Glomerular visceral epithelial cell (primary cell): Measurements from ENCODE around the gene APBA2.
A peak's percentile ranks its signal among the peaks of the same experiment; 100 is the strongest.

Experiments used
- DNase-seq: peaks from one replicate; pipeline ENCODE4 v3.0.0-alpha.2; 2016; ENCODE audit errors: extremely low spot score

The APBA2 gene

GRCh38 chr15:28956491-28956890, 70.7 kb downstream of the APBA2 start:
- DNase-seq = no peak

DNA sequence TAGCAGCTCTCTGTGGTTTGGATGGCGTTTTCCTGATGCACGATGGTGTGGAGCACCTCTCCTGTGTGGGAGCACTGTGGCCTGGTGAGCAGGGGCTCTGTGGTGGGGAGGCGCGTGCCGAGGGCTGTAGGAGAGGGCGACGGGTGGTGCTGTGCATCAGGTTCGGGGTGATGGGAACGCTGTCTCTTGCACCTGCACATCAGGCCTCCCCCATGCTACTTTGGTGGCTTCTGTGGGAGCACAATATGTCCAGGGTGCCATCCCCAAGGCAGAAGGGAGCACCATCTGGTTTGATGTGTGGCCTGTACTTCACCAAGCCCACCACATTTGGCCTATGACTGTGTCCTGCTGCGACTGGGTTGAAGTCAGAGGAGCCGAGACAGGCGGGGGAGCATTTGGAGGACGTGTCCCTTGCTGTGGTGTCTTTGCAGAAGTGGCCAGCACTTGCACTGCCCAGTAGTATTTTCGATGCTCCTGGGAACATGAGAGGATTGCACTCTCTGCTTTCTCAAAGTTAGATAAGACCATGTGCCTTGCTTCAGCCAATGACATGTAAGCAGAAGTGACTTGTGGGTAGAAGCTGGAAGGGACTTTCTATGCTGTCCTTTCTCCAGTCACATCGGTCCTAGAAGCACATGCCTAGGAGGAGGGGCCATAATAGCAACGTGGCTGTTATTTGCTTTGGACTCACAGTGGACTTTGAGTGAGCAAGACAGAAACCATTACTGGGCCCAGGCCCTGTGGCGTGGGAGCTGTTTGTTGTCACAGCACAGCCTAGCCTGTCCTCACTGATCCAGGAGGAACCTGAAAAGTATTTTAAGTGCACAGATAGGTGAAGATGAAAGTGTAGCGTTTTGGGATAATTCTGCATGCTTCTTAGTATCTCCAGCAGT, 72.1 kb downstream of the APBA2 start:
- no peak for DNase-seq

- no peak for DNase-seq
Measured at GRCh38 chr15:28959326-28959725, 73.6 kb downstream of the APBA2 start.

DNA sequence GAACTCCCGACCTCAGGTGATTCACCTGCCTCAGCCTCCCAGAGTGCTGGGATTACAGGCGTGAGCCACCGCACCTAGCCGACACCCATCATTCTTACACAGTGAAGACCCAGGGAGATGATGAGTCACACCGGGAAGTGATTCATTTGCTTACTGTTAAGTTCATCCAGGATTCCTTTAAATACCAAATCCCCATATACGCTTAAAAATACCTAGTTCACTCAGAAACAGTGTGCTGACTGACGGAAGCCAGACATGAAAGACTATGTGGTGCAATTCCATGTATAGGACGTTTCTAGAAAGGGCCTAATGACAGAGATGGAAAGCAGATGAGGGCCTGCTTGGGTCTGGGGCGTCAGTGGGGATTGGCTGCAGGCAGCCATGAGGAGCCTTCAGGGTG, 75.2 kb downstream of the APBA2 start:
- DNase-seq = peak; percentile 81

GRCh38 chr15:28961391-28961790, 75.6 kb downstream of the APBA2 start:
- no peak for DNase-seq

GRCh38 chr15:28962851-28963710, 77.3 kb downstream of the APBA2 start:
- no peak for DNase-seq

DNA sequence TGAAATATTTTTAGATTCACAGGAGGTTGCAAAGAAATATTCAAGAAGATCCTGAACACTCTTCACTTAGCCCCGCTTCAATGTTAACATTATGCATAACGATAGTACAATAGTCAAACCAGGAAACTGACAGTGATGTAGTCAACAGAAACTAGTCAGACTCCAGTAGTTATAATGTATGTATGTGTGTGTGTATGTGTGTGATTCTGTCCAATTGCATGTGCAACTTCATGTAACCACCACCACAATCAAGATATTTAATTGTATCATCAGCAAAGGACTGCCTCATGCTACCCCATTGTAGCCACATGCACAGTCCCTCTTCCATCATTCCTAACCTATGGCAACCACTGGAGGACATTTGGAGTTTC, 77.9 kb downstream of the APBA2 start:
- no peak for DNase-seq

DNA sequence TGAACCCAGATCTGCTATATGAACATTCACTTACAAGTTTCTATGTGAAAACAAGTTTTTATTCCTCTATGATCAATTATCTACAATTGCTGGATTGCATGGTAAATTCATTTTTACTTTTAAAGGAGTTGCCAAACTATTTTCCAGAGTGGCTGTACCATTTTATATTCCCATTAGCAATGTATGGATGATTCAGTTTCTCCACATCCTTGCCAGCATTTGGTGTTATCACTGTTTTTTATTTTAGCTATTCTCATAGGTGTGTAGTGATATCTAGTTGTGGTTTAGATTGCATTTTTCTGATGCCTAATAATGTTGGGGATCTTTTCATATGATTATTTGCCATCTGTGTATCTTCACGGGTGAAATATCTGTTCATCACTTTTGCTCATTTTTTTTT, 78.3 kb downstream of the APBA2 start:
- DNase-seq = no peak

- no peak for DNase-seq
Measured at GRCh38 chr15:28967066-28967465, 81.3 kb downstream of the APBA2 start.

GRCh38 chr15:28967990-28968389, 82.2 kb downstream of the APBA2 start:
- DNase-seq = no peak

GRCh38 chr15:28969511-28970085, 83.8 kb downstream of the APBA2 start:
- DNase-seq = no peak

DNA sequence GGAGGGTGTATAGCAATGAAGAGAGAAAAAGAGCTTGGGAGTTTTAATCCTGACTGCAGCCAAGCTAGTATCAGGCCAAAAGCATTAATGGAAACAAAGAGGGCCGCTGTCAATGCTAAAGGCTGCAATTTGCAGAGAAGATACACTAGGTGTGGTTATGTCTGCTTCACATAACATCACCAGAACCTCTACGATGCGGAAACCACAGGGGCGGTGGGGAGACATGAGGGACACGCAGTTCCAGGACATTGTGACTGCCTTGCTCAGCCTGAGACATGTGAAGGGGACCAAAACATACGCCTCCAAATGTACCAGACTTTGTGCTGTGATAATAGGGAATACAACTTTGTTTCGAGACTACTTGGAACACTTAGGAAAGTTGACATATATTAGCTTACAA, 88.4 kb downstream of the APBA2 start:
- DNase-seq = no peak

DNA sequence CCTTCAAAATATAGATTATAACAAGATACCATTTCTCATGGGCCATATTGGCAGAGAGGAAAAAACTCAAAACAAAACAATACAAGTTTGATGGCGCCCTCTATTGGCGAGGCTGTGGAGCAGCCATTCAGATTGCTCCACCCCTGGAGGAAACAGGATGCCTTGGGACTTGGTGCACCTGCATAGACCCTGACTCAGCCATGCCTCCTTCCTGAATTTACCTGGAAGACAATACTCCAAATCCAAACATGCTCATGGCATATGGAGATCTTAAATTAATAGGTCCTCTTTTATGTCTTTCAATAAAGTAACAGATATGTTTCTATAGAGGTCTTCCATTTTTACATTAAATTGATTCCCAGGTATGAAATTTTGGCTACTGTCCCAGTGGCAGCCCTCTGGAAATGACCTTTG, 90.0 kb downstream of the APBA2 start:
- DNase-seq = peak; percentile 53

- DNase-seq = peak; percentile 87
Measured at GRCh38 chr15:28977377-28978010, 91.7 kb downstream of the APBA2 start.

DNA sequence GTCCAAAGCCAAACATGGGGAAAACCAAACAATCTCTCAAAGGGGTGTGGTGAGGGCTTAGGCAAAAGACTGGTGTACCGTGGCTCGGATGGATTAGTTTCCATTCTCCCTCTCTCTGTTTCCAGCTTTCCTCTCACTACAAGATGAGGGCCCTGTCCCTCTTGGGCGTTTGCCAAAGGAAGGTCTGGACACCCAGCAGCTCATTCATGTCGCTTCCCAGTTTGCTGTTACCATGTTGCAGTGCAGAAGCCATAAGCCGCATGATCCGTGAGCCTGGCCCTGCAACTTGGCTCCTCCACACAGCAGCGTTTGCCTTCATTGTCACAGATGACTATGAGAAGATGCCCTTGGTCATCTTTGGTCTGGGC, 92.2 kb downstream of the APBA2 start:
- no peak for DNase-seq

DNA sequence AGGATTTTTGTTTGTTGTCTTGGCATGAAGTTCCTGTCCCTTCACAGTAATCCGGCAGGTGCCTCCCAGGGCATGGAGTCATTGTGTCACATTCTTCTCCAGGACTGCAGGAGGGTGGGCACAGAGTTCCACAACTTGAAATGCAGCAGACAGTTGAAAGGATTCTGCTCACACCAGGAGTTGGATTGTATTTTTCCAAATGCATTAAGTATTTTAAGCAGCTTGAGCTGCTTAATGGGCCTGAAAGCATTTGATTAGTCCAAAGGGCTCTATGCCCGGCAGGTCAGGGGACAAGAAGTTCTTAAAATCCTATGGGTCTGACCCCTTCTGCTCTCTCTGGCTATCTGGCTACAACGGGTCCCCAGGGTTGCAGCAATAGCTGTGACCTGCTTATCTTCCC, 92.9 kb downstream of the APBA2 start:
- no peak for DNase-seq

GRCh38 chr15:28979208-28979841, 93.6 kb downstream of the APBA2 start:
- DNase-seq = no peak

DNA sequence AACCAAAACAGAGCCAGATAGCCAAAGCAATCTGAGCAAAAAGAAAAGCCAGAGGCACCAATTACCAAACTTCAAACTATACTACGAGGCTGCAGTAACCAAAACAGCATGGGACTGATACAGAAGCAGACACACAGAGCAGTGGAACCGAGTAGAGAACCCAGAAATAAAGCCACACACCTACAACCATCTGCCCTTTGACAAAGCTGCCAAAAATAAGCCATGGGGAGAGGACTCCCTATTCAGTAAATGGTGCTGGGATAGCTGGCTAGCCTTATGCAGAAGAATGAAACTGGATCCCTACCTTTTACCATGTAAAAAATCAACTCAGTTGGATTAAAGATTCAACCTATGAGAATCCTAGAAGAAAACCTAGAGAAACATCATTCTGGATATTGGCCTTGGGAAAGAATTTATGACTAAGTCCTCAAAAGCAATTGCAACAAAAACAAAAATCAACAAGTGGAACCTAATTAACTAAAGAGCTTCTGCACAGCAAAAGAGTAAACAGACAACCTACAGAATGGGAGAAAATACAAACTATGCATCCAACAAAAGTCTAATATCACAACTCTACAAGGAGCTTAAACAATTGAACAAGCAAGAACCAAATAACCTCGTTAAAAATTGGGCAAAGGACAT, 95.1 kb downstream of the APBA2 start:
- DNase-seq = no peak

GRCh38 chr15:28981351-28981720, 95.6 kb downstream of the APBA2 start:
- DNase-seq = no peak

GRCh38 chr15:28981921-28982320, 96.1 kb downstream of the APBA2 start:
- DNase-seq = no peak

- DNase-seq = no peak
Measured at GRCh38 chr15:28982886-28983285, 97.1 kb downstream of the APBA2 start.
